Gastroesophageal sphincter (tissue), 4 donors: ENCODE measurements around the gene NPC1L1. TPM values are rescaled to one million over a fixed set of nuclear protein-coding genes. Genes with fewer than 3 reads are reported as not detected.

Source experiments
- ATAC-seq: fragments of 150-250 bp; one replicate; pipeline ENCODE4 v1.9.1; 2016; ENCODE audit warnings: mild to moderate bottlenecking, moderate library complexity
- H3K27ac ChIP-seq, 4 donors: fragments of 200-600 bp; sonication (generic) in 3 of 4; 1 replicate in 3 of 4; 2 replicates in 1 of 4; pipeline ENCODE4 v1.5.1; 2016 to 2019
- H3K27me3 ChIP-seq: fragments of 200-600 bp; sonication (generic); one replicate; pipeline ENCODE4 v1.5.1; 2019
- H3K36me3 ChIP-seq, 2 donors: fragments of 200-600 bp; sonication (generic); one replicate each; pipeline ENCODE4 v1.5.1; 2019; ENCODE audit warnings: control low read depth in 1 of 2
- H3K4me1 ChIP-seq, 3 donors: fragments of 200-600 bp; sonication (generic); 1 replicate in 2 of 3; 2 replicates in 1 of 3; pipeline ENCODE4 v1.5.1; 2016 to 2019; ENCODE audit warnings: control low read depth in 2 of 3
- H3K4me3 ChIP-seq, 2 donors: fragments of 200-600 bp; sonication (generic); one replicate each; pipeline ENCODE4 v1.5.1; 2019; ENCODE audit warnings: mild to moderate bottlenecking in 1 of 2, moderate library complexity in 1 of 2
- H3K9me3 ChIP-seq, 3 donors: fragments of 200-600 bp; sonication (generic); one replicate each; pipeline ENCODE4 v1.5.1; 2017 to 2019; ENCODE audit warnings: control low read depth in 2 of 3
- EP300 ChIP-seq: sonication (generic); formaldehyde crosslinking; IDR thresholded peaks from one replicate; pipeline ENCODE4 v1.6.1; 2017; ENCODE audit warnings: antibody characterized with exemption, mild to moderate bottlenecking
- POLR2A ChIP-seq, 2 donors: fragments of 450-650 bp; IDR thresholded peaks; one replicate each; pipeline ENCODE4 v1.6.1; 2017; ENCODE audit warnings: antibody characterized with exemption in 2 of 2, mild to moderate bottlenecking in 2 of 2, moderate library complexity in 1 of 2
- POLR2AphosphoS5 ChIP-seq: sonication (generic); formaldehyde crosslinking; IDR thresholded peaks from one replicate; pipeline ENCODE4 v1.6.1; 2017; ENCODE audit warnings: antibody characterized with exemption
- WGBS, 2 donors: methylation state at CpG; one replicate each; pipeline ENCODE4 v1.1.5; 2018; ENCODE audit warnings: low coverage in 1 of 2; 5-methylcytosine and 5-hydroxymethylcytosine counted together
- total RNA-seq, 4 donors: library from RNA; depleted of rRNA; stranded (reverse); fragments of >200 nt; gene quantifications; one replicate each; pipeline ENCODE4 v1.1.0, GENCODE V29; 2016
- TF ChIP-seq, protein P1 (sequence below), 4 experiments: fragments of 200-600 bp in 2 of 4; fragments of 450-650 bp in 2 of 4; sonication (generic) in 1 of 4; IDR thresholded peaks; one replicate each; pipeline ENCODE4 v1.5.1; 2017 to 2019; ENCODE audit warnings: antibody characterized with exemption in 4 of 4, mild to moderate bottlenecking in 2 of 4, moderate library complexity in 2 of 4

Gene NPC1L1
- total RNA-seq, 4 donors from 2014 or later, result 0.08 to 0.27 (median 0.16) TPM; not detected in 1

DNA sequence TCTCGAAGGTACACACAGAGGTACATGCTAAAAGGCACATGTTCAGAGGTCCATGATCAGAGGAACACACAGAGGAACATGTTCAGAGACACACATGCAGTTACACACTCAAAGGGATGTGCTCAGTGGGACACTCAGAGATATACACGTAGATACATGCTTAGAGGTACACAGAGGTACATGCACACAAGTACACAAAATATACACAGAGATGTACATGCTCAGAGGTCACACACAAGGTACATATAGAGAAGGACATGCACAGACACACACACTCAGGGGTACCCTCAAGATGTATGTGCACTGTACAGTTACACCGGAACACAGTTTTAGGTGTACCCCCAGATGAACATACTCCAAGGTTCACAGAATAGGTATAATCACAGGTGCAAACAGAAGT, 18.8 kb downstream of the NPC1L1 start:
- H3K27ac ChIP-seq, result no peak overlapping the region
- WGBS, 2 donors, result 88 to 92% methylated on average over 2 to 3 of the region's 3 CpGs

DNA sequence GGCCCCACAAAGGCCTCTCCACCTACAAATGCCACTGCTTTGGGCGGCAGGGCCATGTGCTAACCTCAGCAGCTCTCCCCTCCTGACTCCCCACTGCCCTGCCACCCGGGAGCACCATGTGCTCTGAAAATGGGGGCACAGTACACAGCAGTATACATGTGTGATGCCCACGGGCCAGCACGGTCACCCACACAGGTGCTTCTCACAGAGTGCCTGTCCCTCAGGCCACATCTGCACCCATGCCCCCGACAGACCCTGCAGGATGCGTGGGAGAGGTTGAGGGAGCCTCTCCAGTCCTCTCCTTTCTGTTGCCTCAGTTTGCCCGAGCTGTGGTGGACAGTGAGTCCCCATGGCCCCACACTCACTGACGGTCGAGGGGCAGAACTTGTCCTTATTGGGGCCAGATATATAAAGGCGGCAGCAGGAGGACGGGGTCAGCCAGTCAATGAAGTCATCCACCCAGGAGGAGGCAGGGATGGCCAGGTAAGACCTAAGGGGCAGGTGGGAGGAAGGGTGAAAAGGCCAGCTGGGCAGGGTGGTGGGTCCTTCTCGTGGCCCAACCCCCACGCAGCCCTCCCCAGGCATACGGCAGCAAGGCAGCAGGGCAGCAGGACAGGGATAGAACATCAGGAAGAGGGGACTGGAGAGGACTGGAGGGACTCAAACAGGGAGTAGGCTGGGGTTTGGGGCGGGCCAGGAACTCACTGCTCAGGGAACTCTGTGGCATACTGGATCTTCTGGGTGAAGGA, 19.6 kb downstream of the NPC1L1 start:
- WGBS, 2 donors, result 72 to 83% methylated on average over 2 to 8 of the region's 15 CpGs
- Histone ChIP-seq H3K4me1 (no peaks in the 10 kb centered on the region), H3K4me3 (no peak overlapping the region), H3K27ac (no peak overlapping the region), H3K36me3 (peaks cover 0 to 3% of the 10 kb centered on the region in 2 donors), H3K27me3 (no peaks in the 10 kb centered on the region), H3K9me3 (peaks cover 0 to 28% (median 0%) of the 10 kb centered on the region in 3 donors)
- no peak for TF ChIP-seq POLR2AphosphoS5
- TF ChIP-seq, protein P1, sequence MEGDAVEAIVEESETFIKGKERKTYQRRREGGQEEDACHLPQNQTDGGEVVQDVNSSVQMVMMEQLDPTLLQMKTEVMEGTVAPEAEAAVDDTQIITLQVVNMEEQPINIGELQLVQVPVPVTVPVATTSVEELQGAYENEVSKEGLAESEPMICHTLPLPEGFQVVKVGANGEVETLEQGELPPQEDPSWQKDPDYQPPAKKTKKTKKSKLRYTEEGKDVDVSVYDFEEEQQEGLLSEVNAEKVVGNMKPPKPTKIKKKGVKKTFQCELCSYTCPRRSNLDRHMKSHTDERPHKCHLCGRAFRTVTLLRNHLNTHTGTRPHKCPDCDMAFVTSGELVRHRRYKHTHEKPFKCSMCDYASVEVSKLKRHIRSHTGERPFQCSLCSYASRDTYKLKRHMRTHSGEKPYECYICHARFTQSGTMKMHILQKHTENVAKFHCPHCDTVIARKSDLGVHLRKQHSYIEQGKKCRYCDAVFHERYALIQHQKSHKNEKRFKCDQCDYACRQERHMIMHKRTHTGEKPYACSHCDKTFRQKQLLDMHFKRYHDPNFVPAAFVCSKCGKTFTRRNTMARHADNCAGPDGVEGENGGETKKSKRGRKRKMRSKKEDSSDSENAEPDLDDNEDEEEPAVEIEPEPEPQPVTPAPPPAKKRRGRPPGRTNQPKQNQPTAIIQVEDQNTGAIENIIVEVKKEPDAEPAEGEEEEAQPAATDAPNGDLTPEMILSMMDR (IDR thresholded peaks at IDR 0.05), result no peak
- TF ChIP-seq POLR2A (IDR thresholded peaks at IDR 0.05), result no peak
- no peak for TF ChIP-seq EP300
- ATAC-seq, result no peak

More for the DNA sequence above, 18.8 kb downstream of the NPC1L1 start:
- no peak overlapping the region for H3K4me3 ChIP-seq
- peaks cover 0 to 3% of the 10 kb centered on the region in 2 donors for H3K36me3 ChIP-seq
- H3K9me3 ChIP-seq, result peaks cover 0 to 36% (median 0%) of the 10 kb centered on the region in 3 donors
- no peak for TF ChIP-seq POLR2AphosphoS5
- TF ChIP-seq, protein P1 (IDR thresholded peaks at IDR 0.05), result no peak
- TF ChIP-seq EP300, result no peak
- TF ChIP-seq POLR2A (IDR thresholded peaks at IDR 0.05), result no peak
- H3K4me1 ChIP-seq, result no peaks in the 10 kb centered on the region
- no peaks in the 10 kb centered on the region for H3K27me3 ChIP-seq
- ATAC-seq, result no peak

DNA sequence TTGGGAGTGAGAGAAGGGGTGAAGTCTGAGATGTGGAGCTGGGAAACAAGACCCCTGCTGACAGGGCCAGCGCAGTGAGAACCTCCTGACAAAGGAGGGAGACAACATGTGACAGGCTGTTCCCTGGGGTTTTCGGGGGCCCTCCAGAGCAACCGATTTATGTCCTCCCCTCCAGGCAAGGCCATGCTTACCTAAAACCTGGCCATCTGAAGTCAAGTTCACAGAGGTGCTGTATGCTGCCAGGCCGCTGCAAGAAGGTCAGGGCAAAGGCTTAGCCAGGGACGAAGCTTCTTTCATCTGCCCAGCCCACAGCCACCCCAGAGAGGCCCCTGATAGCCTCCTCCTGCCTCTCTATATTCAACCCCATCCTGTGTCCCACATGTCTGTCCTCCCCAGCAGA, 20.6 kb downstream of the NPC1L1 start:
- no peak for ATAC-seq
- Histone ChIP-seq H3K4me3 (no peak overlapping the region), H3K27ac (no peak overlapping the region), H3K9me3 (peaks cover 0 to 18% (median 0%) of the 10 kb centered on the region in 3 donors), H3K27me3 (no peaks in the 10 kb centered on the region), H3K4me1 (no peaks in the 10 kb centered on the region), H3K36me3 (peaks cover 0 to 3% of the 10 kb centered on the region in 2 donors)
- TF ChIP-seq EP300 (no peak), POLR2AphosphoS5 (no peak), POLR2A (IDR thresholded peaks at IDR 0.05) (no peak)
- TF ChIP-seq, protein P1 (IDR thresholded peaks at IDR 0.05), result no peak
- 86% methylated on average over 2 of the region's 5 CpGs; no CpG with 5 or more reads in 1 of the 2 donors for WGBS, 2 donors

DNA sequence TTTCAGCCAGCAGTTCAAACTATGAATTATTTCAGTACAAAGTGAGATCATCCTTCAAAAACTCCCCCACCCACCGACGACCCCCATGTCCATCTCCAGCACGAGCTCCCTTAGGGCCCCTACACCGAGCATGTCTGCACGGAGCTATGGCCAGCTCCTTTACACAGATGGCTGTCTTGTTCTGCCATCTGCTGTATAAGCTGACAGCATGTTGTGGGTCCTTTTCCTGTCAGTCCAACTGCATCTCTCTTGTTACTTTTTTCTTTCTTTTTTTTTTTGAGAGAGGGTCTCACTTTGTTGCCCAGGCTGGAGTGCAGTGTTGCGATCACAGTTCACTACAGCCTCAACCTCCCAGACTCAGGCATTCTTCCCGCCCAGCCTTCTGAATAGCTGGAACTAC, 21.6 kb downstream of the NPC1L1 start:
- WGBS, 2 donors, result 38 to 47% methylated on average over 3 to 6 of the region's 7 CpGs
- TF ChIP-seq, protein P1 (IDR thresholded peaks at IDR 0.05), result no peak
- no peak for TF ChIP-seq POLR2A (IDR thresholded peaks at IDR 0.05)
- TF ChIP-seq EP300, result no peak
- TF ChIP-seq POLR2AphosphoS5, result no peak
- Histone ChIP-seq H3K27ac (no peak overlapping the region), H3K27me3 (no peaks in the 10 kb centered on the region), H3K36me3 (peaks cover 0 to 3% of the 10 kb centered on the region in 2 donors), H3K4me1 (no peaks in the 10 kb centered on the region), H3K4me3 (no peak overlapping the region), H3K9me3 (peaks cover 0 to 8% (median 0%) of the 10 kb centered on the region in 3 donors)
- no peak for ATAC-seq

DNA sequence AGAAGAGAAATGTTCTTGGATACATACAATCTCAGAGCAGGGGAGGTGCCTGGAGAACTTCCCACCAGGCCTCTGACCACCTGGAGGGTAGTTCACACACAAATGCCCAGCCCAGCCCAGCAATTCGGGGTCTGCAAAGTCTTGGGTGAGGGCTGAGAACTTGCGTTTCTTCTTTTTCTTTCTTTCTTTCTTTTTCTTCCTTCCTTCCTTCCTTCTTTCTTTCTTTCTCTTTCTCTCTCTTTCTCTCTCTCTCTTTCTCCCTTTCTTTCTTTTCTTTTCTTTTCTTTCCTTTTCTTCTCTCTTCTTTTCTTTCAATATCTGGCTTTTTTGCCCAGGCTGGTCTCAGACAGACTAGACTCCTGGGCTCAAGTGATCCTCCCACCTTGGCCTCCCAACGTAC, 22.4 kb downstream of the NPC1L1 start:
- ATAC-seq, result no peak
- 64 to 77% methylated on average over 3 of the region's 3 CpGs for WGBS, 2 donors
- TF ChIP-seq POLR2A (IDR thresholded peaks at IDR 0.05), result no peak
- TF ChIP-seq, protein P1 (IDR thresholded peaks at IDR 0.05), result no peak
- TF ChIP-seq EP300, result no peak
- TF ChIP-seq POLR2AphosphoS5, result no peak
- Histone ChIP-seq H3K4me3 (no peak overlapping the region), H3K27ac (no peak overlapping the region), H3K36me3 (peaks cover 0 to 3% of the 10 kb centered on the region in 2 donors), H3K27me3 (no peaks in the 10 kb centered on the region), H3K4me1 (no peaks in the 10 kb centered on the region), H3K9me3 (no peaks in the 10 kb centered on the region)
